Activated naive CD8-positive, alpha-beta T cell treated with anti-CD3 and anti-CD28 coated beads, Interleukin-2, amount 50 U/mL, for 16 hours (primary cell): ENCODE data around the gene IFNL3.

Source experiments
- DNase-seq: peaks from one replicate; pipeline ENCODE4 v3.0.0-alpha.2; 2020; ENCODE audit warnings: low read depth, low spot score

Gene IFNL3

GRCh38 chr19:39193803-39194202 lies 51.0 kb downstream of the IFNL3 start:
- DNase-seq = no peak
